ENCODE results near the gene EHBP1L1.

EHBP1L1 gene

GRCh38 chr11:65599216-65599954 is 23.5 kb downstream of the EHBP1L1 start:
- TF ChIP-seq JUND (IDR thresholded peaks at IDR 0.05; ENCODE audit: low read depth): no peak
- in situ Hi-C loops (cut with HindIII; ENCODE audit: low pct_unique_long_range_greater_than_20kb, low sequenced_read_pairs): no loop called here

GRCh38 chr11:65599955-65600246 is 24.0 kb downstream of the EHBP1L1 start:
- no peak for TF ChIP-seq JUND (IDR thresholded peaks at IDR 0.05; ENCODE audit: low read depth)
- DNase-seq (ENCODE audit: low read depth in 1 of 2, low spot score in 1 of 2): no peak
- in situ Hi-C loops (cut with HindIII; ENCODE audit: low pct_unique_long_range_greater_than_20kb, low sequenced_read_pairs): no loop called here

More at GRCh38 chr11:65599216-65599954, 23.5 kb downstream of the EHBP1L1 start:
- no peak for DNase-seq (ENCODE audit: low read depth in 1 of 2, low spot score in 1 of 2)

GRCh38 chr11:65604258-65604657 is 28.4 kb downstream of the EHBP1L1 start:
- in situ Hi-C loops (cut with HindIII; ENCODE audit: low pct_unique_long_range_greater_than_20kb, low sequenced_read_pairs): no loop called here
- DNase-seq (ENCODE audit: low read depth in 1 of 2, low spot score in 1 of 2): no peak
- no peak for TF ChIP-seq JUND (IDR thresholded peaks at IDR 0.05; ENCODE audit: low read depth)

- no peak for TF ChIP-seq JUND (IDR thresholded peaks at IDR 0.05; ENCODE audit: low read depth)
- DNase-seq (ENCODE audit: low read depth in 1 of 2, low spot score in 1 of 2): peak; percentile 91 to 93
- in situ Hi-C loops (cut with HindIII; ENCODE audit: low pct_unique_long_range_greater_than_20kb, low sequenced_read_pairs): no loop called here
These were observed 31.2 kb downstream of the EHBP1L1 start for GRCh38 chr11:65606876-65607613.

GRCh38 chr11:65607614-65608426 is 32.0 kb downstream of the EHBP1L1 start:
- no peak for TF ChIP-seq JUND (IDR thresholded peaks at IDR 0.05; ENCODE audit: low read depth)
- in situ Hi-C loops (cut with HindIII; ENCODE audit: low pct_unique_long_range_greater_than_20kb, low sequenced_read_pairs): no loop called here
- no peak for DNase-seq (ENCODE audit: low read depth in 1 of 2, low spot score in 1 of 2)

- in situ Hi-C loops (cut with HindIII; ENCODE audit: low pct_unique_long_range_greater_than_20kb, low sequenced_read_pairs): no loop called here
- DNase-seq (ENCODE audit: low read depth in 1 of 2, low spot score in 1 of 2): no peak
- TF ChIP-seq JUND (IDR thresholded peaks at IDR 0.05; ENCODE audit: low read depth): no peak
These were observed 33.4 kb downstream of the EHBP1L1 start for GRCh38 chr11:65609229-65609628.

GRCh38 chr11:65609665-65610064 is 33.8 kb downstream of the EHBP1L1 start:
- TF ChIP-seq JUND (IDR thresholded peaks at IDR 0.05; ENCODE audit: low read depth): no peak
- in situ Hi-C loops (cut with HindIII; ENCODE audit: low pct_unique_long_range_greater_than_20kb, low sequenced_read_pairs): no loop called here
- no peak for DNase-seq (ENCODE audit: low read depth in 1 of 2, low spot score in 1 of 2)

GRCh38 chr11:65610404-65610803 is 34.6 kb downstream of the EHBP1L1 start:
- no peak for TF ChIP-seq JUND (IDR thresholded peaks at IDR 0.05; ENCODE audit: low read depth)
- in situ Hi-C loops (cut with HindIII; ENCODE audit: low pct_unique_long_range_greater_than_20kb, low sequenced_read_pairs): no loop called here
- no peak for DNase-seq (ENCODE audit: low read depth in 1 of 2, low spot score in 1 of 2)

GRCh38 chr11:65611028-65611757 is 35.3 kb downstream of the EHBP1L1 start:
- no peak for DNase-seq (ENCODE audit: low read depth in 1 of 2, low spot score in 1 of 2)
- in situ Hi-C loops (cut with HindIII; ENCODE audit: low pct_unique_long_range_greater_than_20kb, low sequenced_read_pairs): no loop called here
- no peak for TF ChIP-seq JUND (IDR thresholded peaks at IDR 0.05; ENCODE audit: low read depth)

GRCh38 chr11:65611758-65612603 is 36.1 kb downstream of the EHBP1L1 start:
- in situ Hi-C loops (cut with HindIII; ENCODE audit: low pct_unique_long_range_greater_than_20kb, low sequenced_read_pairs): no loop called here
- no peak for TF ChIP-seq JUND (IDR thresholded peaks at IDR 0.05; ENCODE audit: low read depth)

GRCh38 chr11:65612691-65613090 is 36.8 kb downstream of the EHBP1L1 start:
- in situ Hi-C loops (cut with HindIII; ENCODE audit: low pct_unique_long_range_greater_than_20kb, low sequenced_read_pairs): no loop called here
- TF ChIP-seq JUND (IDR thresholded peaks at IDR 0.05; ENCODE audit: low read depth): no peak
- no peak for DNase-seq (ENCODE audit: low read depth in 1 of 2, low spot score in 1 of 2)

More at GRCh38 chr11:65611758-65612603, 36.1 kb downstream of the EHBP1L1 start:
- no peak for DNase-seq (ENCODE audit: low read depth in 1 of 2, low spot score in 1 of 2)
